GM23338 (cell line): ENCODE data around the gene TMEM141.

Experiments used
- CREB1 ChIP-seq: fragments of 250-450 bp; sonication (Bioruptor Pico); IDR thresholded peaks from 2 replicates; pipeline ENCODE4 v1.5.0; 2020; ENCODE audit warnings: low read depth, mild to moderate bottlenecking, moderate library complexity
- CTCF ChIP-seq, 2 experiments: fragments of 200-600 bp in 1 of 2; sonication (generic) in 1 of 2; conservative IDR thresholded peaks; 2 replicates each; pipeline versions ENCODE4 v1.5.1 to v1.6.1; 2016 to 2017; ENCODE audit warnings: antibody characterized with exemption in 2 of 2, low read depth in 2 of 2, mild to moderate bottlenecking in 2 of 2, moderate library complexity in 1 of 2
- EZH2 ChIP-seq: fragments of 200-600 bp; sonication (generic); IDR thresholded peaks from one replicate; pipeline ENCODE4 v1.8.0; 2017; ENCODE audit warnings: antibody characterized with exemption, mild to moderate bottlenecking, low read depth; ENCODE audit not compliant: unreplicated experiment
- EZH2phosphoT487 ChIP-seq: fragments of 200-600 bp; sonication (generic); IDR thresholded peaks from one replicate; pipeline ENCODE4 v1.8.1; 2018; ENCODE audit warnings: antibody characterized with exemption; ENCODE audit not compliant: unreplicated experiment
- JUNB ChIP-seq: IDR thresholded peaks from one replicate; pipeline ENCODE4 v1.6.1; 2016; ENCODE audit warnings: antibody characterized with exemption; ENCODE audit not compliant: unreplicated experiment
- NANOG ChIP-seq: IDR thresholded peaks from 2 replicates; pipeline ENCODE4 v1.6.1; 2016; ENCODE audit warnings: antibody characterized with exemption, borderline replicate concordance
- POLR2AphosphoS5 ChIP-seq: IDR thresholded peaks from 2 replicates; pipeline ENCODE4 v1.6.1; 2016; ENCODE audit warnings: antibody characterized with exemption, low read depth
- STAT1 ChIP-seq: IDR thresholded peaks from one replicate; pipeline ENCODE4 v1.6.1; 2016; ENCODE audit warnings: antibody characterized with exemption; ENCODE audit not compliant: unreplicated experiment
- ZNF114 ChIP-seq: fragments of 250-450 bp; sonication (Bioruptor Pico); IDR thresholded peaks from 2 replicates; pipeline ENCODE4 v1.5.0; 2020; ENCODE audit warnings: mild to moderate bottlenecking, moderate library complexity
- ZNF331 ChIP-seq: fragments of 250-450 bp; sonication (Bioruptor Pico); IDR thresholded peaks from 2 replicates; pipeline ENCODE4 v1.5.0; 2020; ENCODE audit warnings: low read depth, mild to moderate bottlenecking, moderate library complexity
- TF ChIP-seq, protein P1 (sequence below): IDR thresholded peaks from one replicate; pipeline ENCODE4 v1.6.1; 2018; ENCODE audit warnings: antibody characterized with exemption; ENCODE audit not compliant: unreplicated experiment
- TF ChIP-seq, protein P2 (sequence below): IDR thresholded peaks from 2 replicates; pipeline ENCODE4 v1.6.1; 2016; ENCODE audit warnings: antibody characterized with exemption

- TF ChIP-seq CREB1 (no peak), CTCF (conservative IDR thresholded peaks at IDR 0.05; ENCODE audit: low read depth in 2 of 2) (no peak), EZH2 (no peak), NANOG (no peak), POLR2AphosphoS5 (no peak), EZH2phosphoT487 (no peak), JUNB (no peak), STAT1 (no peak), ZNF114 (no peak), ZNF331 (CRISPR knock-in tag) (no peak)
- TF ChIP-seq, protein P1, sequence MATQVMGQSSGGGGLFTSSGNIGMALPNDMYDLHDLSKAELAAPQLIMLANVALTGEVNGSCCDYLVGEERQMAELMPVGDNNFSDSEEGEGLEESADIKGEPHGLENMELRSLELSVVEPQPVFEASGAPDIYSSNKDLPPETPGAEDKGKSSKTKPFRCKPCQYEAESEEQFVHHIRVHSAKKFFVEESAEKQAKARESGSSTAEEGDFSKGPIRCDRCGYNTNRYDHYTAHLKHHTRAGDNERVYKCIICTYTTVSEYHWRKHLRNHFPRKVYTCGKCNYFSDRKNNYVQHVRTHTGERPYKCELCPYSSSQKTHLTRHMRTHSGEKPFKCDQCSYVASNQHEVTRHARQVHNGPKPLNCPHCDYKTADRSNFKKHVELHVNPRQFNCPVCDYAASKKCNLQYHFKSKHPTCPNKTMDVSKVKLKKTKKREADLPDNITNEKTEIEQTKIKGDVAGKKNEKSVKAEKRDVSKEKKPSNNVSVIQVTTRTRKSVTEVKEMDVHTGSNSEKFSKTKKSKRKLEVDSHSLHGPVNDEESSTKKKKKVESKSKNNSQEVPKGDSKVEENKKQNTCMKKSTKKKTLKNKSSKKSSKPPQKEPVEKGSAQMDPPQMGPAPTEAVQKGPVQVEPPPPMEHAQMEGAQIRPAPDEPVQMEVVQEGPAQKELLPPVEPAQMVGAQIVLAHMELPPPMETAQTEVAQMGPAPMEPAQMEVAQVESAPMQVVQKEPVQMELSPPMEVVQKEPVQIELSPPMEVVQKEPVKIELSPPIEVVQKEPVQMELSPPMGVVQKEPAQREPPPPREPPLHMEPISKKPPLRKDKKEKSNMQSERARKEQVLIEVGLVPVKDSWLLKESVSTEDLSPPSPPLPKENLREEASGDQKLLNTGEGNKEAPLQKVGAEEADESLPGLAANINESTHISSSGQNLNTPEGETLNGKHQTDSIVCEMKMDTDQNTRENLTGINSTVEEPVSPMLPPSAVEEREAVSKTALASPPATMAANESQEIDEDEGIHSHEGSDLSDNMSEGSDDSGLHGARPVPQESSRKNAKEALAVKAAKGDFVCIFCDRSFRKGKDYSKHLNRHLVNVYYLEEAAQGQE, result no peak
- TF ChIP-seq, protein P2, sequence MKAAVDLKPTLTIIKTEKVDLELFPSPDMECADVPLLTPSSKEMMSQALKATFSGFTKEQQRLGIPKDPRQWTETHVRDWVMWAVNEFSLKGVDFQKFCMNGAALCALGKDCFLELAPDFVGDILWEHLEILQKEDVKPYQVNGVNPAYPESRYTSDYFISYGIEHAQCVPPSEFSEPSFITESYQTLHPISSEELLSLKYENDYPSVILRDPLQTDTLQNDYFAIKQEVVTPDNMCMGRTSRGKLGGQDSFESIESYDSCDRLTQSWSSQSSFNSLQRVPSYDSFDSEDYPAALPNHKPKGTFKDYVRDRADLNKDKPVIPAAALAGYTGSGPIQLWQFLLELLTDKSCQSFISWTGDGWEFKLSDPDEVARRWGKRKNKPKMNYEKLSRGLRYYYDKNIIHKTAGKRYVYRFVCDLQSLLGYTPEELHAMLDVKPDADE, result no peak
These were observed 16.6 kb upstream of the TMEM141 start for GRCh38 chr9:136774416-136775045.
